HG03108 (cell line): ENCODE measurements around the gene PIP4P1.

Source experiments
- ATAC-seq: cut with Tn5 transposase; IDR thresholded peaks from one replicate; pipeline ENCODE4 v1.9.1; 2021; ENCODE audit warnings: moderate library complexity; ENCODE audit not compliant: unreplicated experiment

PIP4P1 gene

GRCh38 chr14:20438664-20439063 is 22.6 kb downstream of the PIP4P1 start:
- no peak for ATAC-seq

- ATAC-seq = no peak
Measured at GRCh38 chr14:20436363-20436755, 24.9 kb downstream of the PIP4P1 start.

- ATAC-seq = no peak
Measured at GRCh38 chr14:20435582-20436362, 25.5 kb downstream of the PIP4P1 start, which contains the start of gene KLHL33. KLHL33 (minus strand) TSS chr14:20436166; CDS start chr14:20435811, 355 bp downstream.

GRCh38 chr14:20434701-20435581 is 26.3 kb downstream of the PIP4P1 start:
- no peak for ATAC-seq

- no peak for ATAC-seq
Measured at GRCh38 chr14:20429801-20430669, 31.2 kb downstream of the PIP4P1 start.

GRCh38 chr14:20428802-20429201 is 32.4 kb downstream of the PIP4P1 start:
- ATAC-seq = no peak

- ATAC-seq = no peak
Measured at GRCh38 chr14:20428010-20428365, 33.2 kb downstream of the PIP4P1 start.

GRCh38 chr14:20427231-20428009 is 33.8 kb downstream of the PIP4P1 start:
- ATAC-seq = peak; percentile 59

GRCh38 chr14:20424851-20425250 is 36.4 kb downstream of the PIP4P1 start:
- no peak for ATAC-seq

GRCh38 chr14:20422886-20423285 is 38.3 kb downstream of the PIP4P1 start:
- no peak for ATAC-seq

GRCh38 chr14:20421267-20421666 is 40.0 kb downstream of the PIP4P1 start:
- no peak for ATAC-seq

GRCh38 chr14:20419419-20419818 is 41.8 kb downstream of the PIP4P1 start:
- ATAC-seq = no peak

GRCh38 chr14:20418501-20418909 is 42.7 kb downstream of the PIP4P1 start:
- no peak for ATAC-seq

- ATAC-seq = no peak
Measured at GRCh38 chr14:20417250-20418186, 43.7 kb downstream of the PIP4P1 start.

GRCh38 chr14:20416223-20416622 is 45.0 kb downstream of the PIP4P1 start:
- ATAC-seq = no peak

- no peak for ATAC-seq
Measured at GRCh38 chr14:20415782-20416206, 45.4 kb downstream of the PIP4P1 start.

GRCh38 chr14:20413744-20414082 is 47.5 kb downstream of the PIP4P1 start:
- peak; percentile 34 for ATAC-seq

GRCh38 chr14:20412876-20413743 is 48.1 kb downstream of the PIP4P1 start, which contains the start of gene TEP1:
TEP1 (minus strand) TSS chr14:20413501; CDS start chr14:20408439, 5,062 bp downstream.
- peak; percentile 60 for ATAC-seq
